ENCODE data around the gene CBX8.

CBX8 gene

DNA sequence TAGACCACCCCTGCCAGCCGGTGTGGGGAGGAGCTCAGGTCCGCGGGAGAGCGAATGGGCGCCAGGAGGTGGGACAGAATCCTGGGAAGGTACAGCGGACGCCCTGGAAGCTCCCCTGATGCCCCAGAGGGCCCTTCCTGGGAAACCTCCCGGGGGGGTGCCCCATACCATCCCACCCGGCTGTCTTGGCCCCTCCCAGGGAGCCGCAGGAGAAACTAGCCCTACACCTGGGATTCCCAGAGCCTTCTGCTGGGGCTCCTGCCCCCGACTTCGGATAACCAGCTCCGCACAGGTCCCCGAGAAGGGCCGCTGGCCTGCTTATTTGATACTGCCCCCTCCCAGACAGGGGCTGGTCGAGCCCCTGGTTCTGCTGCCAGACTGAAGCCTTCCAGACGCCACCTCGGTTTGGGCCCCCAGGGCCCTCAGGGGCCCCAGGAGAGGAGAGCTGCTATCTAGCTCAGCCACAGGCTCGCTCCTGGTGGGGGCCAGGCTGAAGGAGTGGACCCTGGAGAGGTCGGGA is 45.3 kb upstream of the CBX8 start:
- Histone ChIP-seq H3K4me2 (ENCODE audit: low read length) (no peak overlapping the region), H3K4me3 (ENCODE audit: low read length) (no peak overlapping the region), H3K9me3 (ENCODE audit: insufficient read depth, low read length) (no peaks in the 10 kb centered on the region), H3K9ac (ENCODE audit: low read length) (no peak overlapping the region), H3K4me1 (ENCODE audit: low read length) (peaks cover 19% of the 10 kb centered on the region), H2AFZ (ENCODE audit: low read depth, low read length) (no peak overlapping the region), H3K79me2 (ENCODE audit: low read length) (peaks cover 21% of the 10 kb centered on the region), H3K27me3 (ENCODE audit: low read depth, low read length) (no peaks in the 10 kb centered on the region), H3K27ac (ENCODE audit: low read length) (no peak overlapping the region), H3K36me3 (replicated peaks; ENCODE audit: low read depth, low read length) (peaks cover 14% of the 10 kb centered on the region), H4K20me1 (ENCODE audit: insufficient read depth, low read length) (peaks cover 14% of the 10 kb centered on the region)
- TF ChIP-seq EZH2phosphoT487 (IDR thresholded peaks at IDR 0.05; ENCODE audit: low read depth): no peak
- TF ChIP-seq CTCF (IDR thresholded peaks at IDR 0.05; ENCODE audit: low read depth, low read length): no peak

DNA sequence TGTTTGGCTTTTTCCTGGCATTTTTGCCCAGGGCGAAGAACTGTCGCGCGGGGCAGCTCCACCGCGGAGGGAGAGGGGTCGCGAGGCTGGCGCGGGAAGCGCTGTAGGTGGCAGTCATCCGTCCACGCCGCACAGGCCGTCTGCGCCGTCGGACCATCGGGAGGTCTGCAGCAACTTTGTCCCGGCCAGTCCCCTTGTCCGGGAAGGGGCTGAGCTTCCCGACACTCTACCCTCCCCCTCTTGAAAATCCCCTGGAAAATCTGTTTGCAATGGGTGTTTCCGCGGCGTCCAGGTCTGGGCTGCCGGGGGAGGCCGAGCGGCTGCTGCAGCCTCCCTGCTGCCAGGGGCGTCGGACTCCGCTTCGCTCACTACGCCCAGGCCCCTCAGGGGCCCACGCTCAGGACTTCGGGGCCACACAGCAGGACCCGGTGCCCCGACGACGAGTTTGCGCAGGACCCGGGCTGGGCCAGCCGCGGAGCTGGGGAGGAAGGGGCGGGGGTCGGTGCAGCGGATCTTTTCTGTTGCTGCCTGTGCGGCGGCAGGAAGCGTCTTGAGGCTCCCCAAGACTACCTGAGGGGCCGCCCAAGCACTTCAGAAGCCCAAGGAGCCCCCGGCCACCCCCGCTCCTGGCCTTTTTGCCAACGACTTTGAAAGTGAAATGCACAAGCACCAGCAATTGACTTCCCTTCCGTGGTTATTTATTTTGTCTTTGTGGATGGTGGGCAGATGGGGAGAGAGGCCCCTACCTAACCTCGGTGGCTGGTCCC is 44.7 kb upstream of the CBX8 start:
- Histone ChIP-seq H3K4me2 (ENCODE audit: low read length) (no peak overlapping the region), H3K79me2 (ENCODE audit: low read length) (peaks cover 27% of the 10 kb centered on the region), H4K20me1 (ENCODE audit: insufficient read depth, low read length) (peaks cover 21% of the 10 kb centered on the region), H2AFZ (ENCODE audit: low read depth, low read length) (no peak overlapping the region), H3K27me3 (ENCODE audit: low read depth, low read length) (no peaks in the 10 kb centered on the region), H3K4me3 (ENCODE audit: low read length) (no peak overlapping the region), H3K9me3 (ENCODE audit: insufficient read depth, low read length) (no peaks in the 10 kb centered on the region), H3K27ac (ENCODE audit: low read length) (no peak overlapping the region), H3K4me1 (ENCODE audit: low read length) (peaks cover 26% of the 10 kb centered on the region), H3K9ac (ENCODE audit: low read length) (no peak overlapping the region), H3K36me3 (replicated peaks; ENCODE audit: low read depth, low read length) (peaks cover 20% of the 10 kb centered on the region)
- no peak for TF ChIP-seq CTCF (IDR thresholded peaks at IDR 0.05; ENCODE audit: low read depth, low read length)

- peaks cover 27% of the 10 kb centered on the region for H3K36me3 ChIP-seq (replicated peaks; ENCODE audit: low read depth, low read length)
- no peak overlapping the region for H3K9ac ChIP-seq (ENCODE audit: low read length)
- H4K20me1 ChIP-seq (ENCODE audit: insufficient read depth, low read length): peaks cover 27% of the 10 kb centered on the region
- H3K9me3 ChIP-seq (ENCODE audit: insufficient read depth, low read length): no peaks in the 10 kb centered on the region
- H3K79me2 ChIP-seq (ENCODE audit: low read length): peaks cover 33% of the 10 kb centered on the region
- peaks cover 30% of the 10 kb centered on the region for H3K4me1 ChIP-seq (ENCODE audit: low read length)
- H3K27me3 ChIP-seq (ENCODE audit: low read depth, low read length): no peaks in the 10 kb centered on the region
- no peak overlapping the region for H3K27ac ChIP-seq (ENCODE audit: low read length)
- no peak overlapping the region for H3K4me3 ChIP-seq (ENCODE audit: low read length)
- TF ChIP-seq CTCF (IDR thresholded peaks at IDR 0.05; ENCODE audit: low read depth, low read length): no peak
- no peak for TF ChIP-seq EZH2phosphoT487 (IDR thresholded peaks at IDR 0.05; ENCODE audit: low read depth)
- no peak overlapping the region for H3K4me2 ChIP-seq (ENCODE audit: low read length)
- H2AFZ ChIP-seq (ENCODE audit: low read depth, low read length): no peak overlapping the region
Observed at GRCh38 chr17:79840989-79841286, 44.1 kb upstream of the CBX8 start.

DNA sequence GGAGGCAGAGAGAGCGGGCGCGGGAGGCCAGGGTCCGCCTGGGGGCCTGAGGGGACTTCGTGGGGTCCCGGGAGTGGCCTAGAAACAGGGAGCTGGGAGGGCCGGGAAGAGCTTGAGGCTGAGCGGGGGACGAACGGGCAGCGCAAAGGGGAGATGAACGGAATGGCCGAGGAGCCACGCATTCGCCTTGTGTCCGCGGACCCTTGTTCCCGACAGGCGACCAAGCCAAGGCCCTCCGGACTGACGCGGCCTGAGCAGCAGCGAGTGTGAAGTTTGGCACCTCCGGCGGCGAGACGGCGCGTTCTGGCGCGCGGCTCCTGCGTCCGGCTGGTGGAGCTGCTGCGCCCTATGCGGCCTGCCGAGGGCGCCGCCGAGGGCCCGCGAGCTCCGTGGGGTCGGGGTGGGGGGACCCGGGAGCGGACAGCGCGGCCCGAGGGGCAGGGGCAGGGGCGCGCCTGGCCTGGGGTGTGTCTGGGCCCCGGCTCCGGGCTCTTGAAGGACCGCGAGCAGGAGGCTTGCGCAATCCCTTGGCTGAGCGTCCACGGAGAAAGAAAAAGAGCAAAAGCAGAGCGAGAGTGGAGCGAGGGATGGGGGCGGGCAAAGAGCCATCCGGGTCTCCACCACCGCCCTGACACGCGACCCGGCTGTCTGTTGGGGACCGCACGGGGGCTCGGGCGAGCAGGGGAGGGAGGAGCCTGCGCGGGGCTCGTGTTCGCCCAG is 43.6 kb upstream of the CBX8 start:
- Histone ChIP-seq H2AFZ (ENCODE audit: low read depth, low read length) (no peak overlapping the region), H3K4me2 (ENCODE audit: low read length) (peak overlapping the region; percentile 70), H3K4me1 (ENCODE audit: low read length) (peaks cover 27% of the 10 kb centered on the region), H3K9me3 (ENCODE audit: insufficient read depth, low read length) (no peaks in the 10 kb centered on the region), H3K27me3 (ENCODE audit: low read depth, low read length) (no peaks in the 10 kb centered on the region), H3K9ac (ENCODE audit: low read length) (peak overlapping the region; percentile 71; the same call in 1 of the 2 replicates), H3K4me3 (ENCODE audit: low read length) (peak overlapping the region; percentile 85), H3K27ac (ENCODE audit: low read length) (no peak overlapping the region), H4K20me1 (ENCODE audit: insufficient read depth, low read length) (peaks cover 32% of the 10 kb centered on the region), H3K79me2 (ENCODE audit: low read length) (peaks cover 38% of the 10 kb centered on the region), H3K36me3 (replicated peaks; ENCODE audit: low read depth, low read length) (peaks cover 32% of the 10 kb centered on the region)
- TF ChIP-seq EZH2phosphoT487 (IDR thresholded peaks at IDR 0.05; ENCODE audit: low read depth) (no peak), CTCF (IDR thresholded peaks at IDR 0.05; ENCODE audit: low read depth, low read length) (peak; percentile 7; the same call in 1 of the 2 replicates)

Data from OCI-LY3 (cell line).